ENCODE data around the gene UBE2E2.
"Not testable (repeated sequence)": the region's sequence is repeated elsewhere in the genome, so short reads cannot be mapped to it uniquely, and the experiment has no call there.

Gene UBE2E2
- 24.0 to 39.6 (median 33.3) reads per million in 18 experiments for total RNA-seq

GRCh38 chr3:23202921-23203707, at the start of gene UBE2E2:
Gene UBE2E2 (plus strand): TSS chr3:23203327.
- peak; percentile 61 to 84 for DNase-seq

DNA sequence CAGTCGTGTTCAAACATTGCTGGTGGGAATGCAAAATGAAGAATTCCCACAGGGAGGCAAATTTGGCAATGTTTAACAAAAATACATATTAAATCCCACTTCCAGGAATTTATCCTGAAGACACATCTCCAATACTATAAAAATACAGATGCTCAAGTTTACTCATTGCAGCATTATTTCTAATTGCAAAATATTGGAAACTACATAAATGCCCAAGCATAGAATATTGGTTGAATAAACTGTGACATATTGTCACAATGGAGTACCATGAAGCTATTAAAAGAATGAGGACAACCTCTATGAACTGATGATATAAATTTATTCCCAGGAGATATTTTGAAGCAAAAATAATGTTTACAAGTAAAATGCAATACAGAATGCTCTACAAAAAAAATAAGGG, 49.7 kb upstream of the UBE2E2 start:
- no peak for DNase-seq

- no peak for DNase-seq
Observed at GRCh38 chr3:23157331-23157730, 45.8 kb upstream of the UBE2E2 start.

- peak; percentile 42 to 61 for DNase-seq
Observed at GRCh38 chr3:23159929-23160328, 43.2 kb upstream of the UBE2E2 start.

- DNase-seq, result no peak
Observed at GRCh38 chr3:23161308-23161707, 41.8 kb upstream of the UBE2E2 start.

GRCh38 chr3:23161896-23162570, 41.1 kb upstream of the UBE2E2 start:
- DNase-seq, result peak in 1 of 2 donors; percentile 20

DNA sequence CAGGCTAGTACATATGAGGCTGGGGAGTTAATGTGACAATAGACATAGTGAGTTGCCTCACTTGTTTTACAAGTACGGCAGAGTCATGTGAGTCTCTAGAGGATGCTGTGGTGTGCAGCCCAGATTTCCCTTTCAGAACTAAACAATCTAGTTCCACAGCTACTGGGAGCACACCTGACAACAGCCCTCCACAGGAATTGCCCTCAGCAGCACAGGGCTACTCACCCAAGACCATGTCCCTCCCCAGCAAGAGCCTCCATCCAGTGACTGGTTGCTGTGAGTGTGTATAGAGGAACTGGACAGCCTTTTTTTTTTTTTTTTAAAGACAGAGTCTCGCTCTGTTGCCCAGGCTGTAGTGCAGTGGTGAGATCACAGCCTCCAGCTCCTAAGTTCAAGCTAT, 40.2 kb upstream of the UBE2E2 start:
- peak; percentile 40 to 55 for DNase-seq

GRCh38 chr3:23164746-23165145, 38.4 kb upstream of the UBE2E2 start:
- DNase-seq, result peak; percentile 69 to 73

DNA sequence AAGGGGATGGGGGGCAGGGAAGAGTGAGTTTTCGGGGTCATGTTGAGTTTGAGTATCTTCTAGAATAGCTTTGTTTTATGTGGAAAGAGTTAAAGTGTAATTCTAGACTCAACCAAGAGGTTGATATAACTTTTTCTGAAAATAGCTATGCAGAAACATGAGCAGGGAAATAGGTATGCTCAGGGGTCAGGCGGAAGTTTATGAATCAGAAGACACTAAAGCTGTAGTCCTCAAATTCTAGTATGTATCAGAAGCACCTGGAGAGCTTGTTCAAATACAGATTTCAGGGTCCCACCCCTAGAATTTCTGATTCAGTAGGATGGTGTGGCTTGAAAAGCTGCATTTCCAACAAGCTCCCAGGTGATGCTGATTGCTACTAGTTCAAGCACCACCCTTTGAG, 37.6 kb upstream of the UBE2E2 start:
- no peak for DNase-seq

- peak in 1 of 2 donors; percentile 44 for DNase-seq
Observed at GRCh38 chr3:23166276-23166675, 36.9 kb upstream of the UBE2E2 start.

DNA sequence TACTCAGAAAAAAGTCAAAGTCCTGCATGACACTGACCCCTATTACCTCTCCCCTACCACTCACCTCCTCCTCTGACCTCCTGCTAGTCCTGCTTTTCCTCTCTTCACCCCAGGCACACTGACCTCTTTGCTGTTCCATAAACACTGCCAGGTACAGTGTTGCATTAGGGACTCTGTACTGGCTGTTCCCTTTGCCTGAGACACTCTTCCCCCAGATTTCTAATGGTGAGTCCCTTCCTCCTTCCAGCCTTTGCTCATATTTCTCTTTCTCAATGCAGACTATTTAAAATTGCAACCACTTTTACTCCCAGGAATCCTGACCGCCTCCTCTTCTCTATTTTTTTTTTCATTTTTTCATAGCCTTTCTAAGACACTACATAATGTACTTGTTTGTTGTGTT, 36.3 kb upstream of the UBE2E2 start:
- DNase-seq, result peak; percentile 43 to 60

GRCh38 chr3:23169551-23169950, 33.6 kb upstream of the UBE2E2 start:
- DNase-seq, result no peak

- peak in 1 of 2 donors; percentile 56 for DNase-seq
Observed at GRCh38 chr3:23170291-23170690, 32.8 kb upstream of the UBE2E2 start.

DNA sequence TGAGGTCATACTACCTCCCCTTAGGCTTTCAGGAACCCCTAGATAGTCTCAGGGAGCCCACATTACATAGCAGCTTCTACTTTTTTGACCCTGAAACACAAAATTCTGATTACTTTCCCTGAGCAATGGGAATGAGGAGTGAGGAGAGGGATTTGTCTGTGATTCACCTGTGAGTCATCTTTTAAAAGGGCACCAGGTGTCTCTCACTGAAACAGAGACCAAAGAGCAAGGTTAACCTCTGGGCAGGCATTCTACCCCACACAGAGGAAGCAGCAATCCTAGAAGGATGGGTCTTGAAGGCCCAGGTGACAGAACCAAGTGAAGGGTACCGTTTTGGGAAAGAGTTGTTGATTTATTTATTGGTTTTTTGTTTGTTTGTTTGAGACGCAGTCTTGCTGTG, 31.1 kb upstream of the UBE2E2 start:
- DNase-seq, result no peak

DNA sequence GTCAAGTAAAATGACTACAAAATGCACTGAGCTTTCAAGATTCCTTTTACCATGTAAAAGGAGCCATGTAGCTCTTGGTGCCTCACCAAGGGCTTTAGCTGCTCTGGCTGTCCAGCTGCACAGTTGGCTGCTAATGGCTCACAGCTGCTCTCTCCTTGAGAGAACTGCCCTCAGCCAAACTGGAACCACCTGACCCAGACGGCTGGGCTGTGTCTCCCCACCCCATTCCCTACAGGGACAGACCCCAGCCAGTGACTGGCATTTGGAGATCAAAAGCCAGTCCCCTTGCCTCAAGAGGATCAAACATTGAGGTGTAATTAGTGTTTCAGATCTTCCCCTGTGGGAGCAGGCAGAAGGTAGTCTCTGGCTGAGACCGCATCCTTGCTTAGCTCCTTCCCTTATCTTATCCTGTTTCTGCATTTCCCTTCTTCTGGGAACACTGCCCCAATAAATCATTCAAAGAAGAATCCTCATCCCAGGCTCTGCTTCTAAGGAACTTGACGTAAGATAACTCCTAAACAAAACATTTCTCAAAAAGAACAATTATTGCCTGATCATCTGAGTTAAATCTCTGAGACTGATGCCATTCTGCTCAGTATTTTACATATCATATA, 28.6 kb upstream of the UBE2E2 start:
- DNase-seq, result no peak

DNA sequence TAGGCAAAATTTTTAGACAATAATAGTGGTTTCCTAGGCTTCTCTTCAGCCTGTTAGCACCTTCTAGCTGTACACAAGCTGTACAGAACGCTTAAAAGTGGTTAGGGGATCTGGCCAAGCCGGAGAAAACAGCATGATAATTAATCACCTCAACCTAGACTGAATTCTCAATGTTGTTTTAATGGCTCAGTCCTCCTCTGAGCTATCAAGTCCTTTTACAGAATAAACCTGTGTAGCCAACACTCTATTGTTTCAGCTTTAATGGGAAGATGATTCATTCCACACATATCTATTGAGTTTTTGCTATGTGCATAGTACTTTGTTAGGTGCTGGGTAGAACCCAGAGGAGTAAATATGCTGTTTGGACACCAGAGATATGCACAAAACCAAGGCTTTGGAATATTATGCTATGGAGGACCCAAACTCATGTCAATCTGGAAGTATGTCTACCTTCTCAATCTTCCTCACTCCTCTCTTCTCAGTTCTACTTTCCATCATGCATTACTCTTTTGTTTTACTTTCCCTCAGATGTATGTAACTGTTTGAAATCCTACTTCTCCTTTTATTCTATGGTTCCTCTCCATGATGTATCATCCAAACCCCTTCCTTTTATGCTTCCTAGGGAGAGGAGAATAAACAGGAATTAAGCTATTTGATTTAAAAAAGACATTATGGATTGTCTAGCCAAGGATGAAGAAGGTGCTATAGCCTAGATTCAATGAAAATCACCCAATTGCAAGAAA, 27.6 kb upstream of the UBE2E2 start:
- DNase-seq, result peak in 1 of 2 donors; percentile 40

DNA sequence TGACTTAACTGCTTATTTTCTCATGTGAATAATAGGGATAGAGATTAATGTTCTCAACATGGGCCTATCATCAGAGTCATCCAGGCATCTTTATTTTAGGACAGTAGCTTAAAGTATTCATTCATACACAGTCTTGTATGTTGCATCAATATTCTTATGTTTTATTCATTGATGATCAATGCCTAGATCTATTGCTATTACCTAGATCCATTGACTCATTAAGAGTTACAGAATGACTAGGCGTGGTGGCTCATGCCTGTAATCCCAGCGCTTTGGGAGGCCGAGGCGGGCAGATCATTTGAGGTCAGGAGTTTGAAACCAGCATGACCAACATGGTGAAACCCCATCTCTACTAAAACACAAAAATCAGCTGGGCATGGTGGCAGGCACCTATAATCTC, 26.3 kb upstream of the UBE2E2 start:
- DNase-seq, result not testable (repeated sequence)

DNA sequence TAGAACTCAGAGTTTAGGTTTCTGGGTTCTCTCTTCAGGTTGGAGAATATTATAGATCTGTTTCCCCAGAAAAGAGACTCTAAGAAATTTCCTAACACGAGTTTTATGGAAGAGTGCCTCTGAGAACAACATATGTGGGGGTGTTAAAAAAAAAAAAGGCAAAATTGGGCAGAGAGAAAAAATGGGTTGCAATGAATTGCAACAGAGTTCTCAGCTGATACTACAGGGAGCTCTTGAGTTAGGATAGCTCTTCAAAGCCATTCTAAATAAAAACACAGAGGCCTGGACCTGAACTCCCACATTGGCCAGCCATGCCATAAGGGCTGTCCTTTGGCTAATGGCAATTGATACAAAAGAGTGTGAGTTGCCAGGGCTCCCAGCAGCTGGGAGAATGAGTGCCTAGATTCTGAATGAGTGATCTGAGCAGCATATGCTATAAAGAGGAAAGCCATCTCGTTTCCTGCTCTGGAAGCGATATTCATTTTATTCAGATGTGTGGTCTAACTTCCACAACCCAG, 20.1 kb upstream of the UBE2E2 start:
- peak; percentile 51 to 64 for DNase-seq

DNA sequence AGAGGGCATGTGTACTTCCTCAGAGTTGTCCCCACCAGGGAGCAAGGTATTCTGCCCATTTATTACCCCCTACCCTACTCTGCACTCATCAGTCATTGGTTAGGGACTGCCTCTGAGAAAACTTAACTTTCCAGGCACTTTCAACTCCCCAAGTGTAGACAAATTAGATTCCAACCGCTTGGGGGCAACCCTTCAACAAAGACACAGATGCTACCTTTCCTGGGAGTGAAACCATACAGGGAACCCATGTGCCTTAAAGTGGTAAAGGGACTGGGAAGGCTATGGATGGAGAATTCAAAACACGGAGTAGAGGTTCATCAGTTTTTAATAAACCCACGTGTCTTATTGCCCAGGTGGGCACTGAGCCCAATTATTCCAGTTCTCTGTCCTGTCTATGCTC, 19.4 kb upstream of the UBE2E2 start:
- no peak for DNase-seq

DNA sequence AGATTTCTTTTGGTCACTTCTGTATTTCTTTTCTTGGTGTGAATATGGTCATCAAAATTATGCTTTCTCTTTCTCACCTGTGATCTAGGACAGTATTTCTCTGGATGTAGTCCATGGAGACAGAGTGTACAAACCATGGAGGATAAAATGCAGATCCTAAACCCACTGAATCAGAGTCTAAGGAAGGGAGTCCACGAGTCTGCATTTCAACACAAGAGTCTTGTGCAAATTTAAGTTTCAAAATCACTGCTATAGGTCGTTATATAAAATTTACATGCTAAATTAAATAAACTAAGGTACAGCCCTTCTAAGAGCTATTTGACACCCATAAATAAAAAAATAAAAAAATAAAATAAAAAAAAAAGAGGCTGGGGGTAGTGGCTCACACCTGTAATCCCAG, 17.3 kb upstream of the UBE2E2 start:
- DNase-seq, result peak; percentile 73 to 90

GRCh38 chr3:23189187-23189586, 13.9 kb upstream of the UBE2E2 start:
- DNase-seq, result peak in 1 of 2 donors; percentile 15

DNA sequence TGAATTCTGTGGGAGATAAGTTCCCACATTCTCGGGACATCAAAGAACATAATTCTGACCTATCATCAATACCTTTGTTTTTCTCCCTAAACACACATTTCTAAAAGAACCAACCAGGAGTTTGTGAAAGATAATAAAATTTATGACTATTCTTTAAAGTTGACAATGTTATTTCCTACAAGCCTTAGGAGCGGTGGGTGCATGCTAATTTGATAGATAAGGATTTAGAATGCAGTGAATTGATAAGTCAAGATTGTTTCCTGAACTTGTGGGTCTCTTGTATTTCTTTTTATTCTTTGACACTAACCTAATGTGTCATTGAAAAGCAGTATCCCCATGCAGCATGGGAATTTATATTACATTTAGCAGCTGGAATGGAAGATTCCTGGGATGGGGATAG, 10.3 kb upstream of the UBE2E2 start:
- DNase-seq, result no peak

- DNase-seq, result peak; percentile 65 to 68
Observed at GRCh38 chr3:23193831-23194230, 9.3 kb upstream of the UBE2E2 start.

All from inflammatory macrophage (primary cell).